Activated CD8-positive, alpha-beta T cell treated with anti-CD3 and anti-CD28 coated beads for 36 hours (primary cell): Measurements from ENCODE around the gene GPSM1. TPM values are rescaled to one million over a fixed set of nuclear protein-coding genes. Genes with fewer than 3 reads are reported as not detected.

Source experiments
- ATAC-seq: fragments of 200-7000 bp; cut with Tn5 transposase; one replicate; pipeline ENCODE4 v1.10.0; 2021; ENCODE audit warnings: mild to moderate bottlenecking, moderate library complexity
- CTCF ChIA-PET: fragments of 350-600 bp; sonication (Branson Sonifier 250); formaldehyde crosslinking; loops from one replicate; lab custom pipeline; 2021; ENCODE audit warnings: antibody characterized with exemption; lab: Charles Lee
- POLR2A ChIA-PET: fragments of 350-600 bp; sonication (Branson Sonifier 250); formaldehyde crosslinking; loops from one replicate; lab custom pipeline; 2021; ENCODE audit warnings: antibody characterized with exemption; lab: Charles Lee
- DNase-seq: peaks from one replicate; pipeline ENCODE4 v3.0.0-alpha.2; 2020
- H3K27ac Mint-ChIP-seq: one replicate; pipeline ENCODE4 v1.8.0; 2021; ENCODE audit warnings: mild to moderate bottlenecking, mixed read lengths
- H3K27me3 Mint-ChIP-seq: one replicate; pipeline ENCODE4 v1.8.0; 2021; ENCODE audit warnings: mixed read lengths
- H3K36me3 Mint-ChIP-seq: one replicate; pipeline ENCODE4 v1.8.0; 2021; ENCODE audit warnings: low read depth, mixed read lengths
- H3K4me1 Mint-ChIP-seq: one replicate; pipeline ENCODE4 v1.8.0; 2021; ENCODE audit warnings: low read depth, mixed read lengths
- H3K4me3 Mint-ChIP-seq: one replicate; pipeline ENCODE4 v1.8.0; 2021; ENCODE audit warnings: mild to moderate bottlenecking, moderate library complexity, mixed read lengths
- H3K9me3 Mint-ChIP-seq: one replicate; pipeline ENCODE4 v1.8.0; 2021; ENCODE audit warnings: mixed read lengths
- CTCF ChIP-seq: fragments of 200-600 bp; IDR thresholded peaks from one replicate; pipeline ENCODE4 v1.8.0; 2022; ENCODE audit warnings: antibody characterized with exemption, mild to moderate bottlenecking
- intact Hi-C: fragments of 100-400 bp; cut with micrococcal nuclease; formaldehyde crosslinking; loops from one replicate; pipeline ENCODE4 v1.10.0; 2022
- total RNA-seq, 2 experiments: library from RNA; stranded (reverse); gene quantifications; one replicate each; pipeline ENCODE4 v1.2.3, GENCODE V29; 2021

GPSM1 gene
- total RNA-seq, 2 experiments from 2014 or later = 8.8 to 10.0 TPM

DNA sequence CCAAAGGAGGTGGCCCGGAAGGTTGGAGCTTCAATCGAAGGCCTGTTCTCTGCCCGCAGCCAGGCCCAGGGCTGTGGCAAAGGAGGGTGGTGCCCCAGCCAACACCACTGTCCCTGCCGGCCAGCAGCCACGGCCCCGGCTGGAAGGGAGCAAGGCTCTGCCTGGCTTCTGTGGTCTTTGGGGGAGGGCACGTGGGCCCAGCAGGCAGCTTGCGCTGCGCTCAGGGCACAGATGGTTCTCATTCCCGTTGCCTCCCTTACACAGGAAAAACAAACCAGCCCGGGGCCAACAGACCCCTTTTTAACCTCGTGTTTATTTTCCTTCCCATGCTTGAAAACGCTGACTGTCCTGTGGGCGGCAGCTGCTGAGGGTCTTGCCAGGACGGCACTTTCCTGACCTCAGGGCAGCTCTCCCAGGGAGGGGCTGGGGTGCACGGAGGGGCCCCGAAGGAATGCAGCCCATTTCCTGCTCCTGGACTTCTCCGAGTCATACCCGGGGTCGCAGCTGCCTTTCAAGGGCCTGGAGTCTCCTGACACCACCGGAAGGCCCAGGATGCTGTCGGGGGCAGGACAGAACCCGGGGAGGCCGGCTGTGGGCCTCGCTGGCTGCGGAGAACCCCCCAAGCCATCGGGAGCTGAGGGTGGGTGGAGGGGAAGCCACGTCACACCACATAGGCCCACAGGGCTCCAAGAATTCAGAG lies 1.1 kb upstream of the GPSM1 start:
- ChIA-PET POLR2A (interaction anchor here (0.9 to 1.1 kb wide), 2 partner anchors 37 to 83 kb away, joined by 4 to 6 read pairs; partner anchors contain the start of gene DNLZ), CTCF (interaction anchor here (1.6 kb wide), 1 partner anchor 37 kb away, joined by 5 read pairs; the partner anchor contains the start of gene DNLZ)
- Mint-ChIP-seq H3K27ac (no peak overlapping the region), H3K4me3 (peak overlapping the region; percentile 65), H3K36me3 (no peaks in the 10 kb centered on the region), H3K4me1 (peaks cover 6% of the 10 kb centered on the region), H3K27me3 (no peaks in the 10 kb centered on the region), H3K9me3 (no peaks in the 10 kb centered on the region)
- DNase-seq (no peak), ATAC-seq (no peak)
- TF ChIP-seq CTCF = no peak
- intact Hi-C loops = no loop called here

GRCh38 chr9:136326761-136327303 lies 507 bp upstream of the GPSM1 start:
- DNase-seq = no peak
- ChIA-PET CTCF (interaction anchor here (1.1 to 1.6 kb wide), 2 partner anchors 14 to 36 kb away, joined by 3 to 5 read pairs; partner anchors contain the start of gene DNLZ), POLR2A (interaction anchor here (0.9 kb wide), 1 partner anchor 36 kb away, joined by 6 read pairs; the partner anchor contains the start of gene DNLZ)
- intact Hi-C loops = no loop called here
- no peaks in the 10 kb centered on the region for H3K36me3 Mint-ChIP-seq
- peak overlapping the region; percentile 65 for H3K4me3 Mint-ChIP-seq
- no peak for TF ChIP-seq CTCF
- no peaks in the 10 kb centered on the region for H3K27me3 Mint-ChIP-seq
- H3K27ac Mint-ChIP-seq = no peak overlapping the region
- H3K4me1 Mint-ChIP-seq = peaks cover 6% of the 10 kb centered on the region
- ATAC-seq = no peak
- no peaks in the 10 kb centered on the region for H3K9me3 Mint-ChIP-seq

- ATAC-seq (peak; percentile 18), DNase-seq (peak; percentile 41)
Observed at GRCh38 chr9:136328011-136328621, 777 bp downstream of the GPSM1 start.

DNA sequence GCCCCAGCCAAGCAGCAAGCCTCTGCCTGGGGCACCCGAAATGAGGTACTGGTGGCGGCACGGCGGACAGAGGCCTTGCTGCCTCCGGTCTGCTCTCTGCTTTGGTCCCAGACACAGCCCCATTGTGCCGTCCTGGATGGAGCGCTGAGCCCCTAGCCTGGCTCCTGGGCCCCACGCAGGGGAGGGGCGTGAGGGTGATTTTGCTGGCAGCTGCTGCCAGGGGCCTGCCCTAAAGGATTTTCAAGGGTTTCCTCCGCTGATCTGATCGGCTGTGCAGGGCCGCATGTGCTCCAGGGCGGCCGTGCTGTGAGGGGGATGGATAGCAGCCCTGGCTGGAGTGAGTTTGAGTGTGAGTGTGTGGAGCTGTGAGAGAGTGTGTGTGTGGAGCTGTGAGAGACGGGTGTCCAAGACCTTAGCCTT lies 1.3 kb downstream of the GPSM1 start:
- CTCF ChIA-PET = interaction anchor here (1.0 kb wide), 1 partner anchor 16 kb away, joined by 3 read pairs; no protein-coding TSS in a partner anchor
- POLR2A ChIA-PET = interaction anchor here (1.9 kb wide), 1 partner anchor 35 kb away, joined by 6 read pairs; the partner anchor contains the start of gene DNLZ
- ATAC-seq = no peak
- intact Hi-C loops = no loop called here
- DNase-seq = no peak
- H3K27ac Mint-ChIP-seq = no peak overlapping the region
- peak overlapping the region; percentile 56 for H3K4me3 Mint-ChIP-seq
- H3K27me3 Mint-ChIP-seq = no peaks in the 10 kb centered on the region
- H3K9me3 Mint-ChIP-seq = no peaks in the 10 kb centered on the region
- H3K4me1 Mint-ChIP-seq = peaks cover 6% of the 10 kb centered on the region
- no peaks in the 10 kb centered on the region for H3K36me3 Mint-ChIP-seq
- TF ChIP-seq CTCF = no peak

More at GRCh38 chr9:136328011-136328621, 777 bp downstream of the GPSM1 start:
- Mint-ChIP-seq H3K27ac (no peak overlapping the region), H3K27me3 (no peaks in the 10 kb centered on the region), H3K36me3 (no peaks in the 10 kb centered on the region), H3K4me1 (peaks cover 6% of the 10 kb centered on the region), H3K9me3 (no peaks in the 10 kb centered on the region), H3K4me3 (peak overlapping the region; percentile 56)
- no peak for TF ChIP-seq CTCF
- intact Hi-C loops = no loop called here
- ChIA-PET CTCF (interaction anchor here (0.8 to 1.1 kb wide), 3 partner anchors 12 to 16 kb away, joined by 3 to 4 read pairs (median 3); no protein-coding TSS in a partner anchor), POLR2A (interaction anchor here (0.9 to 1.9 kb wide), 2 partner anchors 17 to 35 kb away, joined by 3 to 6 read pairs; partner anchors contain the start of gene DNLZ)
